ENCODE results near the gene EIF4E3. TPM values are rescaled to one million over a fixed set of nuclear protein-coding genes. Genes with fewer than 3 reads are reported as not detected.

EIF4E3 gene
- polyA plus RNA-seq, 1 donor from 2014 or later, result 11.4 TPM

DNA sequence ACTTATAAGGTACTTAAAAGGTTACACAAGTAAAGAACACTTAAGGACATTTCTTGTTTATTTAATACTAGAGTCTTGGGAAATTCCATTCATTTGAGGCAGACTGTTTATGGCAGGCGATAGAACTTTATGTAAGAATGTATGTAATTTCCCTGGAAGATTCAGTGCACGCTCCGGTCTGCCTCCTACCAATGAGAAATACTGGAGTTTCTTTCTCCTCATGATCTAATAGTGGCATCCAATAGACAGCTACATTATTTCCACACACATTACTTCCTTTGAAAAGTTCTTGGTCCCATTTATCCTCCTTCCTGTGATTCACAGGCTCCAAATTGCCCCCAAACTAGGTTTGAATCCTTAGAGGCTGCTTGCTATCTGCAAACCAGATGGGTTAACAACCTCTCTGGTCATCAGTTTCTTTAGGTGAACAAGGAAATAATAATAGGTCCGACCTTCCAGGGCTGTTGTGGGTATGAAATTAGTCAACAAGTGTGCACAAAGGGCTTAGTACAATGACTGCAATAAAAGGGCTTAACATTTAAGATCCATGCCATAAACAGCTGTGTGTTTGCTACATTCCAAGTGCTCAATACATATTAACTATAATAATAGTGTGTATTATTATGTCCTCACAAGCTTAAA lies 30.7 kb downstream of the EIF4E3 start:
- H3K36me3 ChIP-seq (ENCODE audit: insufficient read depth, low read length), result no peaks in the 10 kb centered on the region
- H3K27me3 ChIP-seq (ENCODE audit: insufficient read depth, low read depth, low read length), result no peaks in the 10 kb centered on the region
- H3K4me2 ChIP-seq (ENCODE audit: low read length), result no peak overlapping the region
- H3K79me2 ChIP-seq (replicated peaks; ENCODE audit: insufficient read depth, low read length), result no peaks in the 10 kb centered on the region
- TF ChIP-seq POLR2AphosphoS5 (IDR thresholded peaks at IDR 0.05) (no peak), SMC3 (conservative IDR thresholded peaks at IDR 0.05; ENCODE audit: poor library complexity) (no peak), EP300 (conservative IDR thresholded peaks at IDR 0.05; ENCODE audit: poor library complexity, severe bottlenecking) (no peak), EZH2 (IDR thresholded peaks at IDR 0.05; ENCODE audit: borderline replicate concordance, insufficient read depth, low read length, poor library complexity, severe bottlenecking) (no peak), REST (IDR thresholded peaks at IDR 0.05; ENCODE audit: borderline replicate concordance) (no peak), RAD21 (conservative IDR thresholded peaks at IDR 0.05) (no peak), MXI1 (conservative IDR thresholded peaks at IDR 0.05; ENCODE audit: poor library complexity, severe bottlenecking) (no peak)
- TF ChIP-seq, protein P1, sequence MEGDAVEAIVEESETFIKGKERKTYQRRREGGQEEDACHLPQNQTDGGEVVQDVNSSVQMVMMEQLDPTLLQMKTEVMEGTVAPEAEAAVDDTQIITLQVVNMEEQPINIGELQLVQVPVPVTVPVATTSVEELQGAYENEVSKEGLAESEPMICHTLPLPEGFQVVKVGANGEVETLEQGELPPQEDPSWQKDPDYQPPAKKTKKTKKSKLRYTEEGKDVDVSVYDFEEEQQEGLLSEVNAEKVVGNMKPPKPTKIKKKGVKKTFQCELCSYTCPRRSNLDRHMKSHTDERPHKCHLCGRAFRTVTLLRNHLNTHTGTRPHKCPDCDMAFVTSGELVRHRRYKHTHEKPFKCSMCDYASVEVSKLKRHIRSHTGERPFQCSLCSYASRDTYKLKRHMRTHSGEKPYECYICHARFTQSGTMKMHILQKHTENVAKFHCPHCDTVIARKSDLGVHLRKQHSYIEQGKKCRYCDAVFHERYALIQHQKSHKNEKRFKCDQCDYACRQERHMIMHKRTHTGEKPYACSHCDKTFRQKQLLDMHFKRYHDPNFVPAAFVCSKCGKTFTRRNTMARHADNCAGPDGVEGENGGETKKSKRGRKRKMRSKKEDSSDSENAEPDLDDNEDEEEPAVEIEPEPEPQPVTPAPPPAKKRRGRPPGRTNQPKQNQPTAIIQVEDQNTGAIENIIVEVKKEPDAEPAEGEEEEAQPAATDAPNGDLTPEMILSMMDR (IDR thresholded peaks at IDR 0.05; ENCODE audit: poor library complexity, severe bottlenecking), result no peak
- H3K9me3 ChIP-seq (ENCODE audit: low read length), result no peaks in the 10 kb centered on the region
- H2AFZ ChIP-seq (ENCODE audit: low read depth, low read length), result no peak overlapping the region
- H4K20me1 ChIP-seq (ENCODE audit: insufficient read depth), result no peaks in the 10 kb centered on the region
- no peak overlapping the region for H3K9ac ChIP-seq (ENCODE audit: low read length)
- no peaks in the 10 kb centered on the region for H3K9me2 ChIP-seq (ENCODE audit: insufficient read depth, low read length)
- no peak overlapping the region for H3K4me3 ChIP-seq (ENCODE audit: low read length)
- no peak overlapping the region for H3K27ac ChIP-seq (ENCODE audit: low read length)
- no peaks in the 10 kb centered on the region for H3F3A ChIP-seq (ENCODE audit: insufficient read depth, low read length, poor library complexity, severe bottlenecking)

DNA sequence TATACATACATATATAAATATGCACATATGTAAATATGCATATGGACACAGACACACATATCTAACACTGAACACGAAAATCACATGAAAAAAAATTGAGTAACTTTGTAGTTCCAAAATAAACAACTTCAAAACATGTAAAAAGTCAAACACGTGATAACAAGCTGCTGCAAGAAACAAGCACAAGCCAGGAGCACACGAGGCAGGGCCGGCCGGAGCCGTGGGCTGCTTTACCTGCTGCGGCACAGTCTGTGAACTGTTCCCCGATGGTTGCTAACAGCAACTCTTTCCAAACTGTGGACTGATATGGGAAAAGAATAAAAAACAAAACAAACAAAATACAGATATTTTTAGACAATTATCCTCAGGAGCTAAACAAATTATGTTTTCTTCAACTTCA lies 31.6 kb downstream of the EIF4E3 start:
- H3K4me2 ChIP-seq (ENCODE audit: low read length), result no peak overlapping the region
- no peaks in the 10 kb centered on the region for H4K20me1 ChIP-seq (ENCODE audit: insufficient read depth)
- no peak overlapping the region for H3K9ac ChIP-seq (ENCODE audit: low read length)
- no peaks in the 10 kb centered on the region for H3K27me3 ChIP-seq (ENCODE audit: insufficient read depth, low read depth, low read length)
- no peaks in the 10 kb centered on the region for H3K79me2 ChIP-seq (replicated peaks; ENCODE audit: insufficient read depth, low read length)
- H3K27ac ChIP-seq (ENCODE audit: low read length), result no peak overlapping the region
- H3K9me3 ChIP-seq (ENCODE audit: low read length), result no peaks in the 10 kb centered on the region
- H3K9me2 ChIP-seq (ENCODE audit: insufficient read depth, low read length), result no peaks in the 10 kb centered on the region
- no peak overlapping the region for H3K4me3 ChIP-seq (ENCODE audit: low read length)
- H2AFZ ChIP-seq (ENCODE audit: low read depth, low read length), result no peak overlapping the region
- no peaks in the 10 kb centered on the region for H3K36me3 ChIP-seq (ENCODE audit: insufficient read depth, low read length)
- TF ChIP-seq, protein P1 (IDR thresholded peaks at IDR 0.05; ENCODE audit: poor library complexity, severe bottlenecking), result no peak
- H3F3A ChIP-seq (ENCODE audit: insufficient read depth, low read length, poor library complexity, severe bottlenecking), result no peaks in the 10 kb centered on the region

Measured in neural cell (in vitro differentiated cells).